ENCODE measurements around the gene GABRR3.

The GABRR3 gene

DNA sequence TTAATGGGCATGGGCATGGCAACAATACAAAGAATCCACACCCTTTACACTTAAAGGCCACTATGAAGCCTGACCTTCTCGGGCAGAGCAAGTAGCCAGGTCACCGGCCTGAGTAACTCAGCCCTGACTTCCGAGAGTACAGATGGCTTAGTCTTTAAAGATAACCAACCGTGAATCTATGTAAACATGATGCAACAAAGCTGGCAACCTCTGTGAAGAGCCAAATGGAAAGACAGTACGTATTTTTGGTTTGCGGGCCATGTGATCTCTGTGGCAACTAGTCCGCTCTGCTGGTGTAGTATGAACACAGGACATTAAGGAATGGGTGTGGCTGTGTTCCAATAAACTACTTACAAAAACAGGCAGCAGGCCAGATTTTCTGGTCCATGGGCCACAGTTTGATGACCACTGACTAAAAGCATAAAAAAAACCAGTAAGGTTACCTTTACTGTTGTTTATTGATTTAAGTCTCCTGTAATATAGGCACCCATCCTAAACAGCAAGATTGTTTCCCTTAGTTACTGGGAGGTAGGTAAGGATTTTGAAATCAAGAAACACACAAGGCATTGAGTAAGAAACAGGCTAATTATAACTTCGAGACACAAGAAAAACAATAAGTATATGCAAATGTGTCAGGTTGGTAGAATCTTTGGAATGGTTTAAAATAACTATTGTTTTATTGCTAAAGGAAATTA, 77.4 kb downstream of the GABRR3 start:
- DNase-seq (ENCODE audit: low read depth): no peak

DNA sequence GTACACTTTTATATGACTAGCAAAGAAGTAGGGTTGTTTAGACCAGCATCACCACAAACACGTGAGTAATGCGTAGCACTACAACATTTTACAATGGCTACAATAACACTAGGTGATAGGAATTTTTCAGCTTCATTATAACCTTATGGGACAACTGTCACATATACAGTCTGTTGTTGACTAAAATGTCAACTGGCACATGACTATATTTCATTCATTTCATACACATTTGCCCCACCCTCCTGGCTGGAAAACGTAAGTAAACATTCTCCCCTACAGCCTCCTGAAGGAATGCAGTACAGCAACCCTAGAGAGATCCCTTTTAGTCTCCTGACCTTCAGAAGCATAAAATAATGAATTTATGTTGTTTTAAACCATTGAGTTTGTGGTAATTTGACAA, 79.1 kb downstream of the GABRR3 start:
- DNase-seq (ENCODE audit: low read depth): no peak

DNA sequence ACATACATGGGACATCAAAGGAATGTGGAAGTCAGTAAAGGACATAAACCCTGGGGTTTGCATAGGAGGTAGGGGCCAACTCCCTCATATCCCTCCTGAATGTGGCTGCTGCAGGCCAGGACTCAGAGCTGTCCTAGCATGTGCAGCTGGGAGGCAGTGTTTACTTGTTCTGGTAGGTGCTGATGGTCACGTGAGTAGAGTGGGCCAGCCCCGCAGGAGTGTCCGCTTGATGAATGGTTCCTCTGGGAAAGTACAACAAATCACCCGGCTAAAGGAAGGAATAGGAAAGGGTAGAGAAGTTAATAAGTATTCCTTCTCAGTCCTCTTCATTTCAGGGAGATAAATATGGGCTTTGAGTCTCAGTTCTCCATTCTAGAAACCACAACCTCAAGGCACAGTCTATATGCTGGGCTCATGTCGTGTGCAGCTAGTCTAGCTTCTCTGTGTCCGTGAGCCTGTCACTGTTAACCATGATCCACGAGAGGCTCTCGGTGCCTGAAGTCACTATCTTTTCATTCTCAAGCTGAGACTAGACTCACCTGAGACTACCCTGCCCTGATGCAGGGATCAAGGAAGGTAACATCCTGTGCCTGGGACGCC, 80.8 kb downstream of the GABRR3 start:
- DNase-seq (ENCODE audit: low read depth): no peak

DNA sequence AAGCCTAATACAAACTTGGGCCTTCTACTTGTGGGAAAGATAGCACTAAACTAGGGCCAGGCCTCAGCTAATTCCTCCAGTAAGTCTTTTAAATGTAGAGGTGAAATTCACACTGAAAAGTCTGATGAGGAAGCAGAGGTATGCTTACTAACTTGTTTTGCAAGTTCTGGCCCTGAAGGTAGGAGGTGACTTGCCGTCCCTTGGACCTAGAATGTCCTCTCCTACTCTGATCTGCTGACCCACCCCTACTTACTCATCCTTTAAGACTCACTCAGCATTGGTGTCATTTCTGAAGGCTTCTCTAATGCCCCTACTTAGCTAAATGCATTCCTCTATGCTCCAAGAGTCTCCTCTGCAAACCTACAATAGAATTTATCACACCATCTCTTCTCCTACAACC, 82.2 kb downstream of the GABRR3 start:
- no peak for DNase-seq (ENCODE audit: low read depth)

DNA sequence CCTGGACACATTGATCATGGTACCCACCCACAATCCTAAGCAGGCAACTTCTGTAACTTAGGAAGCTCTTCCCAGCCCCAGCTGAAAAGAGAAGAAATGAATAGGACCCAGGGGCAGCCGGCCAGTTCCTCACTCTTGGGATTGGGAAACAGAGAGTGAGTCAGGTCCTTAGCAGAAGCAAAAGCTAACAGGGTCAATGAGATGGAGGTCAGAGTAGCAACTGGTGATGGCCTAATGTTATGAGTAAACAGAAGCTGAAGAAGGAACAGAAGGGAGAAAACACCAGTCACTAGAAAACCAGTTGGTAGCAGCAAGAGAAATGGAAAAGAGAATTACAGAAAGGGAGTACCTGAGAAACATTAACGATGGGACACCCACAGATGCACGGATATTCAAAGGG, 82.8 kb downstream of the GABRR3 start:
- DNase-seq (ENCODE audit: low read depth): no peak

DNA sequence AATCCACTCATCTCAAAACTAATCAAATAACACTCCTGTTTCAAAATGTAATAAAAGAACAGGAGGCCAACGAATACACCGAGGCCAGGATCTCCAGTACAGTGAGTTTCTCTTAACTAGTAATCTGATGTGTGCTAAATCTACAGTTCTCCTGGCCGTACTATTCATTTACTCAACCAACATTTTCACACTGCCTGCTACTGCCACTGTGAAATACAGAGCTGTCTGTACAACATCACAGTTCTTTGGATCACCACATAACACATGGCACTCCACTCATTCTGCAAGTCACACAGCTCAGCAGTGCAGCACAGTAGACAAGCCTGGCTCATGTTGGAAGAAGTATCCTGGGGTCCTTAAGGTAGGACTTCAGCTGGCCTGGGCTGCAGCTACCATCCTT, 84.8 kb downstream of the GABRR3 start:
- no peak for DNase-seq (ENCODE audit: low read depth)

DNA sequence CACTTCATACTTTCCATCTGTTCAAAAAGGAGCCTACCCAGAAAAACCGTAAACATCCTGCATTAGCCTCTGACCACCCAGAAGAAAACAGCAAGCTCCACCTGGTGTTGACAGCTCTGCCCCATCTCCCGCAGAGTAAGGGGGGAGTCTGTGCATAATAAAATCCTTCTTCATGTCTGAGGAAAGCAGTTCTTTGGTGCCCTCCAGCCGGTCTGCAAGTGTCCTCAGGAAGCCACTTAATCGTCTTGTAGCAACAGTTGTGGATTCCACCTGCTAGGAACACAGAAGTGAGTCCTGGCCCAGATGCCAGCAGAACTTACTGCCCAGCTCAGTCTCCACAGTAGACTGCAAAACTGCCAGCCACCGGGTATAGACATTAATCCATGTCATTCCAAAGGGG, 85.4 kb downstream of the GABRR3 start:
- DNase-seq (ENCODE audit: low read depth): no peak

DNA sequence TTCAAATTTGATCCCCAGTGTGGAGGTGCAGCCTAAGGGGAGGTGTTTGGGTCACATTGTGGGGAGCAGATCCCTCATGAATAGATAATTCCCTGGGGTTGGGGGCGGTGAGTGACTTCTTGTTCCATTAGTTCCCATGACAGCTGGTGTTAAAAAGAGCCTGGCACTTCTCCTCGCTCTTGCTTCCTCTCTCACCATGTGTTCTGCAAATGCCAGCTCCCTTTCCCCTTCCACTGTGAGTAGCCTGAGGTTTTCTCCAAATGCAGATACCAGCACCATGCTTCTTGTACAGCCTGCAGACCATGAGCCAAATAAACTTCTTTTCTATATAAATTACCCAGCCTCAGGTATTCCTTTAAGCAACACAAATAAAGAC, 86.0 kb downstream of the GABRR3 start:
- DNase-seq (ENCODE audit: low read depth): no peak

DNA sequence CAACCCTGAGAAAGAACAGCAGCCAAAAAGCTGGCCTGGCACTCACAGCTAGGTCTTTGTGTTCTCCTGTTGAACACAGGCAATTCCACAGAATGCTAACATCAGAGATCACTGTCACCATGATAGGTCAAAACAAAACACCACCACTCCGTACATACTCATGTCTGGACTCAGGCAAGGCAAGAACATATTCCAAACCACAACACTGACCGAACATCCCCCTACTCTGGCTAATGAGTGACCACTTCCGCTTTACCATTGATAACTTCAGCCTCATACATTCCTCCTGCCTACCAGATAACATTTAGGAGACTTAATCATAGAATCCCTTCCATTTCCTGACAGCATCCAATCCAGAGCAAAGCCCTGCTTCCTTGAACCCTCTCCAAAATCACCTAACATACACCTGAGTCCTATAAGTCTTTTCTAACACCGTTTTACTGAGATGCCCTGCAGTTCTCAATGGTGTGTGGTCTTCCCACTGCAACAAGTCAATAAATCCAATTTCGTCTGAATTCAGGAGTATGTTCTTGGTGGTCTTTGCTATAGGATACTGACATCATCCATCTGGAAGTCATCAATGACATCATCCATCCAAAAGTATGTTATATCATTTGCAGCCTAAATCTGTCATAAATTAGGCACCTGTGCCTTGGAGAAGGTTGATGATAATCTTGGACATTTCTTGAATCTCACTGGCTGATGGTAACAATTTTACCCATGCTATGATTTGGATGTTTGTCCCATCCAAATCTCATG, 86.6 kb downstream of the GABRR3 start:
- DNase-seq (ENCODE audit: low read depth): no peak

DNA sequence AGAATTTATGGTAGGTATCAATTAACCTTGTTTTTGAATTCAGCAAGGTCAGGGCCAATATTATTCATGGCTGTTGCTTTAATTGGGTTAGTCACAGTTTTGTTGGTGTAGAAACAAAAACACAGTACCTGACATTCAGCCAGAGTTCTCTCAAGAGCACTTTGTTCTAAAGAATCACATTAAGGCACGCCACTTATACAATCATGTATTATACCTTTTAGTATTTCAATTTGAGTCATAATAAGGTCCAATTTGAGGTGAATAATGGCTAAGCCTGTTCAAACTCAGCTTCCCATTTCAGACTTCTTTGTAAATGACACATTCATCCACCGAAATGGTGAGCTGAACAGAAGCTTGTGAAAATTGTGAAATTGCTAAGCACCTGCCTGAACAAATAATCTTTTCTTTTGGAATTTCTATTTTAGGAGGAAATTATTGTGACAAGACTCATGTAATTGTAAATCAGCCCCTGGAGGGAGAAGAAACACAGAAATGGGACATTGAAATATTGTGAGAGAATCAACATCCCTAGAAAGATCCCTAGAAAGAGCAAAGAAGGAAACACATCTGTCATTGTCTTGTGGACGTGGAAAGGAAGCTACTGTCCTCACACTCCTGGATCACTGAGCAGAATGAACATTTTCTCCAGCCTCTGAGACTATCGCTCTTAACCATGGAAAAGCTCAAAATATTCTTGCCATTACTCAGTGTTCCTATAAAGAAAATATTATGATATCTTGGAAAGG, 92.1 kb downstream of the GABRR3 start:
- DNase-seq (ENCODE audit: low read depth): no peak

DNA sequence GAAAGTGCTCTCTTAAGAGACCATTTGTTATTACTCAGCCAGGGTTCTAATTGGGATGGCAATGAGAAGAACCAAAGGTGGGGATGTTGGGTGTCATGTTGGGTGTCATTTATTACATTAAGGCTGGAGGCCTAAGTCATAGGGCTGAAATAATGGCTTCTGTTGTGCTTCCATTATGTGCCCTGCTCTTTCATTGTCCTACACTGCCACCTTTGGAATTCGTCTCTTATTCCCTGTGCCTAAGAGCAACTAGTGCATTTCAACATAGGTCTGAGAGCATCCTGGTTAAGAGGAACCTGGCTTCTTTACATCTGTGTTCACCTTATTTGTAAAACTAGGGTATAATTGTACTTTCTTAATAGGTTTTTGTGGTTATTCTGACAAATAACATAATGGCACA, 95.1 kb downstream of the GABRR3 start:
- no peak for DNase-seq (ENCODE audit: low read depth)

DNA sequence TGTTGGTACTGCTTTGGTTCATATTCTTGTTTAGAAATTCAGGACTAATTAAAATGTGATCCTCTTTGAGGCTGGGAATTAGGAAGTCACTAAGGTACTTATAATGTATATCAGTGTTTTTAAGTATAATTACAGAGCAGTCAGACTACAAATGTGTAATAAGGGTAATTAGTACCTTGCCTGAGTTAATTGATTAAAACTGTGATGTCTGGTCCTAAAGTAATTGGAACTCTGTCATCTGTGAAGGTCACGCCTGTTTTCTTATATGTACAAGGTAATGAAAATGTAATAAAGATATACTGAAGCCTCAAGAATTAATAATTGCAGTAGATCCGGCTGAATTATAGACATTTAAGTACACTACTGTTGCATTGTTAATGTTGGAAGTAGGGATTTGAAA, 95.7 kb downstream of the GABRR3 start:
- no peak for DNase-seq (ENCODE audit: low read depth)

DNA sequence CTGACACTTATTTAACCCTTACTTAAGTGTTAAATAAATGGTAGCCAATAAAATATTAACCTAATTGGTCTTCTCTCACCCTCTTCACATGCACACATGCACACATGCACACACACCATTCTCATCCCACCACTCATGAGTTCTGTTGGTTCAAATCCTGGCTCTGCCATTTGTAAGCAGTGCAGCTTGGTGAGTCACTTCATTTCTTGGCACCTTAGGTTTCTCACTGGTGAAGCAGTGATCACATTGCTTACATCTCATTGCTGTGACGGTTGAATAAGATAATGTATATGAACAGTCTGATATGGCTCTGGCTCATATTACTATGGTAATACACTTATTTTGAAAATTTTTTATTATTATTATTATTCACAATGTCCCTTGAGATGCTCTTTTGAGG, 96.7 kb downstream of the GABRR3 start:
- no peak for DNase-seq (ENCODE audit: low read depth)

DNA sequence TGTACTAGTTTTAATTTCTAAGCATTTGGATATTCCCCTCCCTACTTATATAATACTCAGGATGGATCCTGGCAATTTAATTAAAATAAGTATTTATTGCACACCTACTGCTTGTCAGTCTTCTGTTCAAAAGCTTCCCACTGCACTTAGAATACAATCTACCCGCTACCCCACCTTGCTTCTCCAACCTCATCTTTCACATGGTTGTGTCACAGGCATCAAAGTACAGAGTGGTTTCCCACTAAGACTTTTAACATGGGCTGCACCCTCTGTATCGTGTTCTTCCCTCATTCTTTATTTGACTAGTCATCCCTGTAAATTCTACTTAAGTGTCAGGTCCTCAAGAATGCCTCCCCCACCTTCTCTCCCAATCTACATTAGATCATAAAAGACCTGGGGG, 97.9 kb downstream of the GABRR3 start:
- DNase-seq (ENCODE audit: low read depth): no peak

DNA sequence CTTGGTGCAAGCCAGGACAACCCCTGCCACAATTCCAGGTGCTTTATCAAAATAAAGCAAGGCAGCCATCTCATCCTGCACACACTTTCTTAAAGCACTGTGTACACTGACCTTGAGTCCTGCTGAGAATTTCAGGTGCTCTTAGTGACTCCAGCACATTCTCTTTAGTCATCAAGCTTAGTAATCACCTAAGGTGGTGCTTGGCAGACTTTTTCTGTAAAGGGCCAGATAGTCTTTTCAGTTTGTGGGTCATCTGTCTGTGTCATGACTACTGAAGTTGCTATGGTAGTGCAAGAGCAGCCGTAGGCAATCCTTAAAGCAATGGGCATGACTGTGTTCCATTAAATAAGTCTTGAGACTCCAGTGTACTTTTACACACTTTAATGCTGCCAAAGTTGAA, 99.3 kb downstream of the GABRR3 start:
- DNase-seq (ENCODE audit: low read depth): no peak

Measured in stimulated activated CD8-positive, alpha-beta memory T cell treated with anti-CD3 and anti-CD28 coated beads, Interleukin-15, amount 100 ng/mL, for 1 hour (primary cell).